ENCODE measurements around the gene NMNAT2. TPM values are rescaled to one million over a fixed set of nuclear protein-coding genes. Genes with fewer than 3 reads are reported as not detected.

Gene NMNAT2
- total RNA-seq, 4 donors from 2014 or later = 0.10 to 0.29 (median 0.26) TPM; not detected in 1

- in situ Hi-C loops (cut with MboI; ENCODE audit: low sequenced_read_pairs in 4 of 4) (no loop called here), intact Hi-C loops (cut with DNase I; ENCODE audit: low total_unique reads) (loop anchor here (1.0 to 5.0 kb wide), 2 partner anchors 37 to 356 kb away; no protein-coding TSS in a partner anchor)
Measured at GRCh38 chr1:183318433-183318832, 99.7 kb downstream of the NMNAT2 start.

GRCh38 chr1:183315991-183316758, 102.0 kb downstream of the NMNAT2 start:
- Histone ChIP-seq H3K4me3 (no peak overlapping the region), H3K36me3 (no peaks in the 10 kb centered on the region), H3K27ac (no peak overlapping the region), H3K4me1 (peaks cover 0 to 8% of the 10 kb centered on the region in 2 donors), H3K9me3 (no peaks in the 10 kb centered on the region), H3K27me3 (no peaks in the 10 kb centered on the region)
- TF ChIP-seq CTCF (IDR thresholded peaks at IDR 0.05 in 4 of 5, conservative IDR thresholded peaks at IDR 0.05 in 1 of 5) (no peak), POLR2A (IDR thresholded peaks at IDR 0.05) (no peak)
- intact Hi-C loops (cut with DNase I; ENCODE audit: low total_unique reads) (loop anchor here (5.0 kb wide), 1 partner anchor 354 kb away; no protein-coding TSS in a partner anchor), in situ Hi-C loops (cut with MboI; ENCODE audit: low sequenced_read_pairs in 4 of 4) (no loop called here)
- DNase-seq (no peak), ATAC-seq (no peak)

More at GRCh38 chr1:183318433-183318832, 99.7 kb downstream of the NMNAT2 start:
- TF ChIP-seq CTCF (IDR thresholded peaks at IDR 0.05 in 4 of 5, conservative IDR thresholded peaks at IDR 0.05 in 1 of 5) (peak in 4 of 5 experiments; percentile 39 to 53 (median 46)), POLR2A (IDR thresholded peaks at IDR 0.05) (no peak)
- Histone ChIP-seq H3K36me3 (no peaks in the 10 kb centered on the region), H3K27ac (peak overlapping the region; percentile 58 to 69 (median 60)), H3K9me3 (no peaks in the 10 kb centered on the region), H3K27me3 (no peaks in the 10 kb centered on the region), H3K4me3 (no peak overlapping the region), H3K4me1 (peaks cover 0 to 8% of the 10 kb centered on the region in 2 donors)
- ATAC-seq = peak; percentile 96 to 97
- DNase-seq = peak; percentile 66 to 72

DNA sequence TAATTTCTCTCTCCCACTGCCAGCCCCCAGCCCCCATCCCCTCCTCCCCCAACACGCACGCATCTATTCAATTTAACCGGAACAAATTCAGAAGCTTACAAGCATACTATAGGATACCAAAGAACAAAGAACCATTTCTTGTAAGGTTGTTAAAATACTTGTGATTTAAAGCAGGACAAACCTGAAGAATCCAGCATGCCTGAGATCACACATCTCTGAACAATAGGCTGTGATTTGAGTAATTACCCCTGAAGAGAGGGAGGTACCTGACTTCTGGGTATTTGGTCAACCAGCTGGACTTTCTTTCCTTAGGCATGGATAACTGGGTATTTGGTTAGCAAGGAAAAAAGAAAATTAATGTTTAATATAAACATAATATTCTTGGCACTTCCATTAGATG, 105.1 kb downstream of the NMNAT2 start:
- intact Hi-C loops (cut with DNase I; ENCODE audit: low total_unique reads) = no loop called here
- H3K9me3 ChIP-seq = no peaks in the 10 kb centered on the region
- H3K4me3 ChIP-seq = no peak overlapping the region
- no peaks in the 10 kb centered on the region for H3K27me3 ChIP-seq
- DNase-seq (no peak), ATAC-seq (no peak)
- no peak for TF ChIP-seq POLR2A (IDR thresholded peaks at IDR 0.05)
- no peak for TF ChIP-seq CTCF (IDR thresholded peaks at IDR 0.05 in 4 of 5, conservative IDR thresholded peaks at IDR 0.05 in 1 of 5)
- H3K36me3 ChIP-seq = no peaks in the 10 kb centered on the region
- H3K4me1 ChIP-seq = peaks cover 0 to 2% of the 10 kb centered on the region in 2 donors
- H3K27ac ChIP-seq = no peak overlapping the region
- in situ Hi-C loops (cut with MboI; ENCODE audit: low sequenced_read_pairs in 4 of 4) = no loop called here

DNA sequence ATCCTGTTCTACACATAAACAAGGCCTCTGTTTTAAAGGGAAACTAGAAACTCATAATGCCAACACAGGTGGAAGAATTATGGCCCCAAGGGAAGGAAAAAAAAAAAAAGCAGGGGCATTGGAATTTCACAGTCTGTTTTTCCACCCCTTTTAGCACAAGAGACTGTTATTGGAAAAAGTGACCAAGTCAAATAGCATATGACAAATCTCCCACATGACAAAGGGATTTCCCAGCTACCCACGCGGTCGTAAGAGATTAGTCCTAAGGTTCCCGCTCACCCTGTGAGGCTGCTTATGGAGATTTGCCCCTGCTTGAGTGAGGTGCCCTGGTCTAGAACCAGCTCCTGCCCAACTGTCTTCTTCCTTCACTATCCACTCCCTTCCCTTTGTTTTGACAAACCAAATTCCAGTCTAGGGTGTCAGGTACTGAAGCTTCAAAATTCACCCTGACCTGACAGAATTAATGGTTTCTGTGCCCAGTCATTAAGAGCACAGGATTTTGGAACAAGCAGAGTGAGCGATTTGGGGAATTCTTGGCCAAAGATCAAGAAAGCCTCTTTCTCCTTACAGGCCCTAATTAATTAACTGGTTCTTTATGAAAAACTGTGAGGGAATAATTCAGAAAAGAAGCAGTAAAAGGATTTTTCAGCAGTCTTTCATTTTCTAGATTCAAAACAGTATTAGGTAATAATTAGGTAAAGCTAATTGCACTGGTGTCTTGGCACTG, 107.3 kb downstream of the NMNAT2 start:
- Histone ChIP-seq H3K9me3 (no peaks in the 10 kb centered on the region), H3K36me3 (no peaks in the 10 kb centered on the region), H3K27ac (no peak overlapping the region), H3K27me3 (no peaks in the 10 kb centered on the region), H3K4me1 (peaks cover 0 to 5% of the 10 kb centered on the region in 2 donors), H3K4me3 (no peak overlapping the region)
- ATAC-seq (no peak), DNase-seq (no peak)
- in situ Hi-C loops (cut with MboI; ENCODE audit: low sequenced_read_pairs in 4 of 4) (no loop called here), intact Hi-C loops (cut with DNase I; ENCODE audit: low total_unique reads) (no loop called here)
- TF ChIP-seq POLR2A (IDR thresholded peaks at IDR 0.05) (no peak), CTCF (IDR thresholded peaks at IDR 0.05 in 4 of 5, conservative IDR thresholded peaks at IDR 0.05 in 1 of 5) (no peak)
